AG08395 (cell line): Measurements from ENCODE around the gene CNTN4.
"Not testable (repeated sequence)": the region's sequence is repeated elsewhere in the genome, so short reads cannot be mapped to it uniquely, and the experiment has no call there.

ENCODE experiments used
- DNase-seq: peaks from one replicate; pipeline ENCODE4 v3.0.0; 2012; ENCODE audit warnings: mixed read lengths, low spot score

The CNTN4 gene

GRCh38 chr3:2802429-2802828 lies 703.8 kb downstream of the CNTN4 start:
- no peak for DNase-seq

GRCh38 chr3:2807514-2807913 lies 708.8 kb downstream of the CNTN4 start:
- DNase-seq: no peak

GRCh38 chr3:2810723-2811122 lies 712.1 kb downstream of the CNTN4 start:
- no peak for DNase-seq

- DNase-seq: no peak
These were observed 720.9 kb downstream of the CNTN4 start for GRCh38 chr3:2819571-2819970.

- DNase-seq: not testable (repeated sequence)
These were observed 722.3 kb downstream of the CNTN4 start for GRCh38 chr3:2820982-2821381.

GRCh38 chr3:2822611-2823010 lies 723.9 kb downstream of the CNTN4 start:
- no peak for DNase-seq

- no peak for DNase-seq
These were observed 724.4 kb downstream of the CNTN4 start for GRCh38 chr3:2823031-2823430.

- no peak for DNase-seq
These were observed 725.0 kb downstream of the CNTN4 start for GRCh38 chr3:2823437-2824211.

- DNase-seq: no peak
These were observed 727.4 kb downstream of the CNTN4 start for GRCh38 chr3:2826036-2826435.

- DNase-seq: no peak
These were observed 727.8 kb downstream of the CNTN4 start for GRCh38 chr3:2826453-2826852.

- no peak for DNase-seq
These were observed 738.6 kb downstream of the CNTN4 start for GRCh38 chr3:2837239-2837638.

- no peak for DNase-seq
These were observed 739.2 kb downstream of the CNTN4 start for GRCh38 chr3:2837910-2838309.

GRCh38 chr3:2838546-2839157 lies 740.0 kb downstream of the CNTN4 start:
- no peak for DNase-seq

GRCh38 chr3:2839876-2840275 lies 741.2 kb downstream of the CNTN4 start:
- no peak for DNase-seq

GRCh38 chr3:2847062-2847841 lies 748.6 kb downstream of the CNTN4 start:
- no peak for DNase-seq

- DNase-seq: no peak
These were observed 750.4 kb downstream of the CNTN4 start for GRCh38 chr3:2849092-2849491.

- no peak for DNase-seq
These were observed 752.0 kb downstream of the CNTN4 start for GRCh38 chr3:2850701-2851100.

- DNase-seq: no peak
These were observed 752.7 kb downstream of the CNTN4 start for GRCh38 chr3:2851361-2851760.

- DNase-seq: no peak
These were observed 753.2 kb downstream of the CNTN4 start for GRCh38 chr3:2851835-2852234.

- DNase-seq: no peak
These were observed 755.0 kb downstream of the CNTN4 start for GRCh38 chr3:2853651-2854050.

GRCh38 chr3:2856138-2857133 lies 757.8 kb downstream of the CNTN4 start:
- DNase-seq: no peak

- DNase-seq: no peak
These were observed 762.0 kb downstream of the CNTN4 start for GRCh38 chr3:2860626-2861025.
